Panc1 (cell line): ENCODE measurements around the gene GPR162.

Source experiments
- POLR2AphosphoS5 ChIP-seq: IDR thresholded peaks from 2 replicates; pipeline ENCODE4 v1.6.1; 2012; ENCODE audit warnings: mild to moderate bottlenecking, low read depth, low read length, moderate library complexity
- SIN3A ChIP-seq: IDR thresholded peaks from 2 replicates; pipeline ENCODE4 v1.6.1; 2012; ENCODE audit warnings: low read depth, mild to moderate bottlenecking, low read length, moderate library complexity, borderline replicate concordance; ENCODE audit not compliant: insufficient read depth
- TF ChIP-seq, protein P1 (sequence below): fragments of 450-650 bp; IDR thresholded peaks from 2 replicates; pipeline ENCODE4 v1.5.1; 2017; ENCODE audit warnings: mild to moderate bottlenecking

- TF ChIP-seq POLR2AphosphoS5 (no peak), SIN3A (no peak)
- TF ChIP-seq, protein P1, sequence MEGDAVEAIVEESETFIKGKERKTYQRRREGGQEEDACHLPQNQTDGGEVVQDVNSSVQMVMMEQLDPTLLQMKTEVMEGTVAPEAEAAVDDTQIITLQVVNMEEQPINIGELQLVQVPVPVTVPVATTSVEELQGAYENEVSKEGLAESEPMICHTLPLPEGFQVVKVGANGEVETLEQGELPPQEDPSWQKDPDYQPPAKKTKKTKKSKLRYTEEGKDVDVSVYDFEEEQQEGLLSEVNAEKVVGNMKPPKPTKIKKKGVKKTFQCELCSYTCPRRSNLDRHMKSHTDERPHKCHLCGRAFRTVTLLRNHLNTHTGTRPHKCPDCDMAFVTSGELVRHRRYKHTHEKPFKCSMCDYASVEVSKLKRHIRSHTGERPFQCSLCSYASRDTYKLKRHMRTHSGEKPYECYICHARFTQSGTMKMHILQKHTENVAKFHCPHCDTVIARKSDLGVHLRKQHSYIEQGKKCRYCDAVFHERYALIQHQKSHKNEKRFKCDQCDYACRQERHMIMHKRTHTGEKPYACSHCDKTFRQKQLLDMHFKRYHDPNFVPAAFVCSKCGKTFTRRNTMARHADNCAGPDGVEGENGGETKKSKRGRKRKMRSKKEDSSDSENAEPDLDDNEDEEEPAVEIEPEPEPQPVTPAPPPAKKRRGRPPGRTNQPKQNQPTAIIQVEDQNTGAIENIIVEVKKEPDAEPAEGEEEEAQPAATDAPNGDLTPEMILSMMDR: no peak
Observed at GRCh38 chr12:6822426-6823135, 960 bp downstream of the GPR162 start.
